Nephron progenitor cell (in vitro differentiated cells): ENCODE results near the gene MEAK7.

Experiments used
- DNase-seq: peaks from one replicate; pipeline ENCODE4 v3.0.0; 2021
- H3K27ac Mint-ChIP-seq: 2 replicates; pipeline ENCODE4 v1.8.0; 2021; ENCODE audit warnings: mild to moderate bottlenecking, moderate library complexity, mixed read lengths
- H3K27me3 Mint-ChIP-seq: 2 replicates; pipeline ENCODE4 v1.8.0; 2021; ENCODE audit warnings: mild to moderate bottlenecking, low read depth, mixed read lengths; ENCODE audit not compliant: poor library complexity
- H3K36me3 Mint-ChIP-seq: 2 replicates; pipeline ENCODE4 v1.8.0; 2021; ENCODE audit warnings: low read depth, mixed read lengths
- H3K4me1 Mint-ChIP-seq: 2 replicates; pipeline ENCODE4 v1.8.0; 2021; ENCODE audit warnings: mixed read lengths
- H3K4me3 Mint-ChIP-seq: 2 replicates; pipeline ENCODE4 v1.8.0; 2021; ENCODE audit warnings: mild to moderate bottlenecking, moderate library complexity, mixed read lengths
- H3K9me3 Mint-ChIP-seq: 2 replicates; pipeline ENCODE4 v1.8.0; 2021; ENCODE audit warnings: mild to moderate bottlenecking, moderate library complexity, mixed read lengths
- TF ChIP-seq, protein P1 (sequence below): fragments of 200-600 bp; sonication (generic); IDR thresholded peaks from 2 replicates; pipeline ENCODE4 v1.5.0; 2021; ENCODE audit warnings: antibody characterized with exemption

The MEAK7 gene

DNA sequence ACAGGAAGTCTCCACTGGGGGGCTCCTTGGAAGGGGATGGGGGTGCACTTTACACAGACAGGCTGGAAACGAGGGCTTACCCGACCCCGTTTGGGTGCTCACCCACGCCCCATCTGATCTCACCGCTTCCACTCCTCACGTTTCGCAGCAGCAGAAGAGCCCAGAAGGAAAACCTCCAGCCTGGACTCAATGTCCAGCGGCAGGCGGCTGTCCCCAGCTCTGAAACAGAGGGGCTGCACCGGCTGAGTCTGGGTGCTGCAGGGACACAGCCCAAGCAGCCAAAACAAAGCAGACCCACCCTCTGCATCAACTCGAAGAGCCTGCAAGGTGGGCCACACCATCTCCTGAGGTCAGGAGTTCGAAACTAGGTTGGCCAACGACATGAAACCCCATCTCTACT lies 3.9 kb downstream of the MEAK7 start:
- peaks cover 1% of the 10 kb centered on the region for H3K27me3 Mint-ChIP-seq
- H3K27ac Mint-ChIP-seq, result no peak overlapping the region
- TF ChIP-seq, protein P1, sequence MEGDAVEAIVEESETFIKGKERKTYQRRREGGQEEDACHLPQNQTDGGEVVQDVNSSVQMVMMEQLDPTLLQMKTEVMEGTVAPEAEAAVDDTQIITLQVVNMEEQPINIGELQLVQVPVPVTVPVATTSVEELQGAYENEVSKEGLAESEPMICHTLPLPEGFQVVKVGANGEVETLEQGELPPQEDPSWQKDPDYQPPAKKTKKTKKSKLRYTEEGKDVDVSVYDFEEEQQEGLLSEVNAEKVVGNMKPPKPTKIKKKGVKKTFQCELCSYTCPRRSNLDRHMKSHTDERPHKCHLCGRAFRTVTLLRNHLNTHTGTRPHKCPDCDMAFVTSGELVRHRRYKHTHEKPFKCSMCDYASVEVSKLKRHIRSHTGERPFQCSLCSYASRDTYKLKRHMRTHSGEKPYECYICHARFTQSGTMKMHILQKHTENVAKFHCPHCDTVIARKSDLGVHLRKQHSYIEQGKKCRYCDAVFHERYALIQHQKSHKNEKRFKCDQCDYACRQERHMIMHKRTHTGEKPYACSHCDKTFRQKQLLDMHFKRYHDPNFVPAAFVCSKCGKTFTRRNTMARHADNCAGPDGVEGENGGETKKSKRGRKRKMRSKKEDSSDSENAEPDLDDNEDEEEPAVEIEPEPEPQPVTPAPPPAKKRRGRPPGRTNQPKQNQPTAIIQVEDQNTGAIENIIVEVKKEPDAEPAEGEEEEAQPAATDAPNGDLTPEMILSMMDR, result no peak
- no peak for DNase-seq
- H3K4me3 Mint-ChIP-seq, result no peak overlapping the region
- peaks cover 2% of the 10 kb centered on the region for H3K9me3 Mint-ChIP-seq
- H3K36me3 Mint-ChIP-seq, result peaks cover 41% of the 10 kb centered on the region
- H3K4me1 Mint-ChIP-seq, result peaks cover 51% of the 10 kb centered on the region

DNA sequence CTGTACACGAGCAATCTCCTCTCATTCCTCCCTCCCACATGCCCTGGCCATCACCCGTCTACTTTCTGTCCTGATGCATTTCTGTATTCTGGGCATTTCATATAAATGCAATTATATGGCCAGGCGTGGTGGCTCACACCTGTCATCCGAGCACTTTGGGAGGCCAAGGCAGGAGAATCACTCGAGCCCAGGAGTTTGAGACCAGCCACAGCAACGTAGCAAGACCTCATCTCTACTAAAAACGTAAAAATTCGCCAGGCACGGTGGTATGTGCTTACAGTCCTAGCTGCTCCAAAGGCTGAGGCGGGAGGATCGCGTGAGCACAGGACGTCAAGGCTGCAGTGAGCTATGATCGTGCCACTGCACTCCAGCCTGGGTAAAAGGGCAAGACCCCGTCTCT lies 4.8 kb downstream of the MEAK7 start:
- Mint-ChIP-seq H3K27ac (no peak overlapping the region), H3K9me3 (peaks cover 11% of the 10 kb centered on the region), H3K27me3 (peaks cover 2% of the 10 kb centered on the region), H3K4me1 (peaks cover 42% of the 10 kb centered on the region), H3K36me3 (peaks cover 50% of the 10 kb centered on the region), H3K4me3 (no peak overlapping the region)
- no peak for DNase-seq
- TF ChIP-seq, protein P1, result no peak

DNA sequence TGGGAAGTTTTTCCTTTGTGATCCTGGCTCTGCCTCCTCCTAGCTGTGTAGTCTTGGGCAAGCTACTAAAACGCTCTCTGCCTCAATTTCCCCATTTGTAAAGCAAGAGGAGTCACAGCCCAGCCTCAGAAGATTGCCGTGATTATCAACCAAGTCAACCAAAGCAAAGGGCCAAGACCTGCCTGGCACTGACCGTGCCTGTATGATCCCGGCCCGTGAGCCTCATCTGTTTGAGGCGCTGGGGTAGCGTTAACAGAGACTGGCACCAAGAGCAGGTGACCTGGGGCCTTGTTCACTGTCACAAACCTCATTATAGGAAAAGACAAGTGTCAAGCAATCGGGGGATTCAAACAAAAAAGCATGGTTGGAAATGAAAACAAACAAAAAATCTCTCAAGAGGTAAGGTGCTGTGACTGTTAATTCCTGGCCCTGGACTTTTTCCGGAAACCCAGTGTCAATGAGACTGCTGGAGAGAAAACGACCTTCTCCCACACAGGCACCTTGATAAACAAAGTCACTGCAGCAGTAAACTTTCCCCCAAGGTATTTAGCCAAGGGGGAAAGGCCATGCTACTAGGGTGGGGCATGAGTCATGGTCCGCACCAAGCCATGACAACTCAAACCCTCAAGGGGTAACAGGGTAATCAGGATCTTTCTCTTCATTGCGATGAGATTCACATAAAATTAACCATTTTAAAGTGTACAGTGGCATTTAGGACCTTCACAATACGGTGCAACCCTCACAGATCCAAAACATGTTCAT lies 5.4 kb downstream of the MEAK7 start:
- TF ChIP-seq, protein P1, result no peak
- no peak overlapping the region for H3K4me3 Mint-ChIP-seq
- H3K27ac Mint-ChIP-seq, result no peak overlapping the region
- peaks cover 56% of the 10 kb centered on the region for H3K36me3 Mint-ChIP-seq
- peaks cover 39% of the 10 kb centered on the region for H3K4me1 Mint-ChIP-seq
- DNase-seq, result no peak
- H3K27me3 Mint-ChIP-seq, result peaks cover 2% of the 10 kb centered on the region
- H3K9me3 Mint-ChIP-seq, result peaks cover 17% of the 10 kb centered on the region

DNA sequence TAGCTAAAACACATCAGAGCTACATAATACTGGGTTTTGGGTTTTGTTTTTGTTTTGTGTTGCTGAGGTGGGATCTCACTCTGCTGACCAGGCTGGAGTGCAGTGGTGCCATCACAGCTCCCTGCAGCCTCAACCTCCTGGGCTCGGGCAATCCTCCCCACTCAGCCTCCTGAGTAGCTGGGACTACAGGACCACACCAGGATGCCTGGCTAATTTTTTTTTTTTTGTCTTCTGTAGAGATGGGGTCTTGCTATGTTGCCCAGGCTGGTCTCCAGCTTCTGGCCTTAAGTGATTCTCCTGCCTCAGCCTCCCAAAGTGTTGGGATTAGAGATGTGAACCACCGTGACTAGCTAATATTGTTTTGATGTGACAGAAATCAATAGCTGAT lies 6.2 kb downstream of the MEAK7 start:
- peaks cover 64% of the 10 kb centered on the region for H3K36me3 Mint-ChIP-seq
- no peak overlapping the region for H3K4me3 Mint-ChIP-seq
- H3K27me3 Mint-ChIP-seq, result peaks cover 2% of the 10 kb centered on the region
- peaks cover 25% of the 10 kb centered on the region for H3K9me3 Mint-ChIP-seq
- TF ChIP-seq, protein P1, result no peak
- peaks cover 31% of the 10 kb centered on the region for H3K4me1 Mint-ChIP-seq
- H3K27ac Mint-ChIP-seq, result no peak overlapping the region
- DNase-seq, result no peak

DNA sequence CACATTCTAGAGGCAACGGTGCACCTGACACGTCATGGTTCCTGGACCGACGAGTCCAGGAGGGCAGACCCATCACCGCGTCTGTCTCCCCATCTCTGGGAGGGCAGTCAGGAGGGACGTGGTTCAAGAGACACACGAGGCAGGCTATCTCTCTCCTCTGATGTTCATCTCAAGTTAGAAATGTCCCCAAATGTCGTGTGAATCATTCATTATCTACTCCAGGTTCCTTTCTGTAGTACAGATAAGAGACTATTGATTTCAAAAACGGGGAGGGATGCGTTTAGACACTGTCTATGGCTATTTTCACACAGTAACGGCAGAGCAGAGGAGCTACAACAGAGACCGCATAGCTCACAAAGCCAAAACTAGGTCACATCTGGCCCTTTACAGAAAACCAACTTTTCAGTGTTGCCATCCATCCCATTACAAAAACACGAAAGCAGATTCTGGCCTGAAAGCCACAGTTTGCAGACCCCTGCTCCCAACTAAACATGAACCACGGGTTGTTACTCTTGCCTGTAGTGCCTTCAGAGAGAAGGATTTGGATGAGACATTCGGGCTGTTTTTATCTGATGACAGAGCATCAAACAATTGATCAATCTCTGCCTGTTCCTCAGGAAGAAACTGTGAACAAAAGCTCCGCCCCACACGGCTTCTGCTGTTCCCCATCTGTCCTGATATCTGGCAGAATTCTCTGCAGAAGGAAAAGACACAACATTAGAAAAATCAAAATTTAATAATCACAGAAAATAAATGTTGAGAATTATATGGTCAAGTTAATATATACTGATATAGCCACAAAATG lies 6.8 kb downstream of the MEAK7 start:
- TF ChIP-seq, protein P1, result no peak
- H3K27ac Mint-ChIP-seq, result no peak overlapping the region
- H3K27me3 Mint-ChIP-seq, result peaks cover 2% of the 10 kb centered on the region
- no peak overlapping the region for H3K4me3 Mint-ChIP-seq
- DNase-seq, result no peak
- peaks cover 31% of the 10 kb centered on the region for H3K9me3 Mint-ChIP-seq
- H3K36me3 Mint-ChIP-seq, result peaks cover 70% of the 10 kb centered on the region
- H3K4me1 Mint-ChIP-seq, result peaks cover 25% of the 10 kb centered on the region
